SK-N-SH (cell line): ENCODE results near the gene VGF. TPM values are rescaled to one million over a fixed set of nuclear protein-coding genes. Genes with fewer than 3 reads are reported as not detected.

ENCODE experiments used
- ELF1 ChIP-seq: IDR thresholded peaks from 2 replicates; pipeline ENCODE4 v1.4.0; 2012
- EP300 ChIP-seq, 2 experiments: IDR thresholded peaks; 2 replicates each; pipeline versions ENCODE4 v1.4.0 to v1.6.1; 2012; ENCODE audit warnings: borderline replicate concordance in 1 of 2, low read depth in 1 of 2, low read length in 1 of 2
- EZH2phosphoT487 ChIP-seq: fragments of 200-600 bp; sonication (generic); IDR thresholded peaks from 2 replicates; pipeline ENCODE4 v1.6.1; 2017; ENCODE audit warnings: low read depth, mixed run types, mild to moderate bottlenecking, antibody characterized with exemption, moderate library complexity, borderline replicate concordance
- FOXJ3 ChIP-seq: sonication (generic); formaldehyde crosslinking; IDR thresholded peaks from 2 replicates; pipeline ENCODE4 v1.5.1; 2020; ENCODE audit warnings: mild to moderate bottlenecking, missing genetic modification reagents
- FOXM1 ChIP-seq: IDR thresholded peaks from 2 replicates; pipeline ENCODE4 v1.4.0; 2012; ENCODE audit warnings: low read depth, mild to moderate bottlenecking
- GATA2 ChIP-seq: sonication (generic); formaldehyde crosslinking; IDR thresholded peaks from 2 replicates; pipeline ENCODE4 v1.5.0; 2020; ENCODE audit warnings: mild to moderate bottlenecking, missing genetic modification reagents
- NRF1 ChIP-seq: IDR thresholded peaks from 2 replicates; pipeline ENCODE4 v1.6.1; 2012; ENCODE audit warnings: low read depth, mild to moderate bottlenecking, low read length
- POLR2AphosphoS5 ChIP-seq: IDR thresholded peaks from 2 replicates; pipeline ENCODE4 v1.6.1; 2012; ENCODE audit warnings: low read depth, low read length
- RCOR1 ChIP-seq: fragments of 150-350 bp; IDR thresholded peaks from 2 replicates; pipeline ENCODE4 v1.6.1; 2017; ENCODE audit warnings: antibody characterized with exemption, low read length
- REST ChIP-seq: IDR thresholded peaks from 2 replicates; pipeline ENCODE4 v1.6.1; 2012; ENCODE audit warnings: mild to moderate bottlenecking, low read depth, low read length, moderate library complexity
- RXRA ChIP-seq: IDR thresholded peaks from 2 replicates; pipeline ENCODE4 v1.4.0; 2012; ENCODE audit warnings: low read depth, mild to moderate bottlenecking, borderline replicate concordance
- polyA plus RNA-seq, 3 experiments: library from polyadenylated mRNA; depleted of rRNA; stranded (reverse); fragments of >200 nt; gene quantifications; 2 replicates each; pipeline ENCODE4 v1.2.3, GENCODE V29; 2012
- TF ChIP-seq, protein P1 (sequence below): fragments of 200-600 bp; sonication (generic); IDR thresholded peaks from 2 replicates; pipeline ENCODE4 v1.6.1; 2017; ENCODE audit warnings: antibody characterized with exemption, mild to moderate bottlenecking, moderate library complexity
- TF ChIP-seq, protein P2 (sequence below): IDR thresholded peaks from 2 replicates; pipeline ENCODE4 v1.4.0; 2012; ENCODE audit warnings: low read depth, borderline replicate concordance
- TF ChIP-seq, protein P3 (sequence below): fragments of 150-350 bp; IDR thresholded peaks from 2 replicates; pipeline ENCODE4 v1.6.1; 2016; ENCODE audit warnings: mild to moderate bottlenecking, low read depth, low read length
- TF ChIP-seq, protein P4 (sequence below): IDR thresholded peaks from 2 replicates; pipeline ENCODE4; 2012

The VGF gene
- polyA plus RNA-seq, 1 of the 3 experiments (the other 2 are of a cell fraction): 54.3 TPM

DNA sequence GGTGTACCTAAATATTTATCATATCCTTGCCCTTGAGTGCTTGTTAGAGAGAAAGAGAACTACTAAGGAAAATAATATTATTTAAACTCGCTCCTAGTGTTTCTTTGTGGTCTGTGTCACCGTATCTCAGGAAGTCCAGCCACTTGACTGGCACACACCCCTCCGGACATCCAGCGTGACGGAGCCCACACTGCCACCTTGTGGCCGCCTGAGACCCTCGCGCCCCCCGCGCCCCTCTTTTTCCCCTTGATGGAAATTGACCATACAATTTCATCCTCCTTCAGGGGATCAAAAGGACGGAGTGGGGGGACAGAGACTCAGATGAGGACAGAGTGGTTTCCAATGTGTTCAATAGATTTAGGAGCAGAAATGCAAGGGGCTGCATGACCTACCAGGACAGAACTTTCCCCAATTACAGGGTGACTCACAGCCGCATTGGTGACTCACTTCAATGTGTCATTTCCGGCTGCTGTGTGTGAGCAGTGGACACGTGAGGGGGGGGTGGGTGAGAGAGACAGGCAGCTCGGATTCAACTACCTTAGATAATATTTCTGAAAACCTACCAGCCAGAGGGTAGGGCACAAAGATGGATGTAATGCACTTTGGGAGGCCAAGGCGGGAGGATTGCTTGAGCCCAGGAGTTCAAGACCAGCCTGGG is 27.0 kb downstream of the VGF start (continued):
- TF ChIP-seq, protein P1, sequence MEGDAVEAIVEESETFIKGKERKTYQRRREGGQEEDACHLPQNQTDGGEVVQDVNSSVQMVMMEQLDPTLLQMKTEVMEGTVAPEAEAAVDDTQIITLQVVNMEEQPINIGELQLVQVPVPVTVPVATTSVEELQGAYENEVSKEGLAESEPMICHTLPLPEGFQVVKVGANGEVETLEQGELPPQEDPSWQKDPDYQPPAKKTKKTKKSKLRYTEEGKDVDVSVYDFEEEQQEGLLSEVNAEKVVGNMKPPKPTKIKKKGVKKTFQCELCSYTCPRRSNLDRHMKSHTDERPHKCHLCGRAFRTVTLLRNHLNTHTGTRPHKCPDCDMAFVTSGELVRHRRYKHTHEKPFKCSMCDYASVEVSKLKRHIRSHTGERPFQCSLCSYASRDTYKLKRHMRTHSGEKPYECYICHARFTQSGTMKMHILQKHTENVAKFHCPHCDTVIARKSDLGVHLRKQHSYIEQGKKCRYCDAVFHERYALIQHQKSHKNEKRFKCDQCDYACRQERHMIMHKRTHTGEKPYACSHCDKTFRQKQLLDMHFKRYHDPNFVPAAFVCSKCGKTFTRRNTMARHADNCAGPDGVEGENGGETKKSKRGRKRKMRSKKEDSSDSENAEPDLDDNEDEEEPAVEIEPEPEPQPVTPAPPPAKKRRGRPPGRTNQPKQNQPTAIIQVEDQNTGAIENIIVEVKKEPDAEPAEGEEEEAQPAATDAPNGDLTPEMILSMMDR: peak; percentile 99
- TF ChIP-seq EZH2phosphoT487 (no peak), RXRA (peak; percentile 96; the same call in 1 of the 2 replicates), NRF1 (no peak), RCOR1 (no peak), FOXM1 (peak; percentile 63), ELF1 (0 out of 2 replicates have a peak, but pooled peaks have one; percentile 50), POLR2AphosphoS5 (peak; percentile 84), GATA2 (CRISPR knock-in tag) (no peak), FOXJ3 (CRISPR knock-in tag) (no peak), REST (peak; percentile 67; the same call in 1 of the 2 replicates), EP300 (IDR thresholded peaks at IDR 0.05; ENCODE audit: borderline replicate concordance in 1 of 2, low read depth in 1 of 2, low read length in 1 of 2) (peak; percentile 75 to 98)
- TF ChIP-seq, protein P2, sequence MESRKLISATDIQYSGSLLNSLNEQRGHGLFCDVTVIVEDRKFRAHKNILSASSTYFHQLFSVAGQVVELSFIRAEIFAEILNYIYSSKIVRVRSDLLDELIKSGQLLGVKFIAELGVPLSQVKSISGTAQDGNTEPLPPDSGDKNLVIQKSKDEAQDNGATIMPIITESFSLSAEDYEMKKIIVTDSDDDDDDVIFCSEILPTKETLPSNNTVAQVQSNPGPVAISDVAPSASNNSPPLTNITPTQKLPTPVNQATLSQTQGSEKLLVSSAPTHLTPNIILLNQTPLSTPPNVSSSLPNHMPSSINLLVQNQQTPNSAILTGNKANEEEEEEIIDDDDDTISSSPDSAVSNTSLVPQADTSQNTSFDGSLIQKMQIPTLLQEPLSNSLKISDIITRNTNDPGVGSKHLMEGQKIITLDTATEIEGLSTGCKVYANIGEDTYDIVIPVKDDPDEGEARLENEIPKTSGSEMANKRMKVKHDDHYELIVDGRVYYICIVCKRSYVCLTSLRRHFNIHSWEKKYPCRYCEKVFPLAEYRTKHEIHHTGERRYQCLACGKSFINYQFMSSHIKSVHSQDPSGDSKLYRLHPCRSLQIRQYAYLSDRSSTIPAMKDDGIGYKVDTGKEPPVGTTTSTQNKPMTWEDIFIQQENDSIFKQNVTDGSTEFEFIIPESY: peak; percentile 90
- TF ChIP-seq, protein P3, sequence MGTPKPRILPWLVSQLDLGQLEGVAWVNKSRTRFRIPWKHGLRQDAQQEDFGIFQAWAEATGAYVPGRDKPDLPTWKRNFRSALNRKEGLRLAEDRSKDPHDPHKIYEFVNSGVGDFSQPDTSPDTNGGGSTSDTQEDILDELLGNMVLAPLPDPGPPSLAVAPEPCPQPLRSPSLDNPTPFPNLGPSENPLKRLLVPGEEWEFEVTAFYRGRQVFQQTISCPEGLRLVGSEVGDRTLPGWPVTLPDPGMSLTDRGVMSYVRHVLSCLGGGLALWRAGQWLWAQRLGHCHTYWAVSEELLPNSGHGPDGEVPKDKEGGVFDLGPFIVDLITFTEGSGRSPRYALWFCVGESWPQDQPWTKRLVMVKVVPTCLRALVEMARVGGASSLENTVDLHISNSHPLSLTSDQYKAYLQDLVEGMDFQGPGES: no peak
- TF ChIP-seq, protein P4, sequence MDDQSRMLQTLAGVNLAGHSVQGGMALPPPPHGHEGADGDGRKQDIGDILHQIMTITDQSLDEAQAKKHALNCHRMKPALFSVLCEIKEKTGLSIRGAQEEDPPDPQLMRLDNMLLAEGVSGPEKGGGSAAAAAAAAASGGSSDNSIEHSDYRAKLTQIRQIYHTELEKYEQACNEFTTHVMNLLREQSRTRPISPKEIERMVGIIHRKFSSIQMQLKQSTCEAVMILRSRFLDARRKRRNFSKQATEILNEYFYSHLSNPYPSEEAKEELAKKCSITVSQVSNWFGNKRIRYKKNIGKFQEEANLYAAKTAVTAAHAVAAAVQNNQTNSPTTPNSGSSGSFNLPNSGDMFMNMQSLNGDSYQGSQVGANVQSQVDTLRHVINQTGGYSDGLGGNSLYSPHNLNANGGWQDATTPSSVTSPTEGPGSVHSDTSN: peak; percentile 85
